DND-41 (cell line): Measurements from ENCODE around the gene GRM4.

Source experiments
- ATAC-seq: fragments of 200-7000 bp; cut with Tn5 transposase; 3 replicates; pipeline ENCODE4 v1.9.1; 2021; ENCODE audit warnings: low read depth; ENCODE audit not compliant: insufficient read depth
- DNase-seq: peaks from one replicate; pipeline ENCODE4 v3.0.0-alpha.2; 2020
- H2AFZ ChIP-seq: 2 replicates; pipeline ENCODE4 v1.6.0; 2012; ENCODE audit warnings: low read depth, low read length
- H3K27ac ChIP-seq: 2 replicates; pipeline ENCODE4 v1.5.1; 2012; ENCODE audit warnings: low read length, inconsistent platforms
- H3K27me3 ChIP-seq: fragments of 200-600 bp; sonication (generic); 2 replicates; pipeline ENCODE4 v1.6.0; 2012; ENCODE audit warnings: low read length, mild to moderate bottlenecking, inconsistent platforms; ENCODE audit not compliant: insufficient read depth, poor library complexity
- H3K36me3 ChIP-seq: 2 replicates; pipeline ENCODE4 v1.5.1; 2012; ENCODE audit warnings: low read length, inconsistent platforms; ENCODE audit not compliant: insufficient read depth
- H3K4me1 ChIP-seq: 2 replicates; pipeline ENCODE4 v1.5.1; 2012; ENCODE audit warnings: mild to moderate bottlenecking, low read length; ENCODE audit not compliant: insufficient read depth
- H3K4me2 ChIP-seq: 2 replicates; pipeline ENCODE4 v1.6.0; 2012; ENCODE audit warnings: mild to moderate bottlenecking, moderate library complexity, low read length, inconsistent platforms; ENCODE audit not compliant: insufficient read depth
- H3K4me3 ChIP-seq, 2 experiments: fragments of 200-600 bp in 1 of 2; shearing (Covaris generic) in 1 of 2; 2 replicates each; pipeline ENCODE4 v1.5.1; 2012 to 2016; ENCODE audit warnings: inconsistent platforms in 2 of 2, low read length in 2 of 2, mild to moderate bottlenecking in 2 of 2, low read depth in 1 of 2, moderate library complexity in 1 of 2
- H3K79me2 ChIP-seq: 2 replicates; pipeline ENCODE4 v1.6.0; 2012; ENCODE audit warnings: low read length, inconsistent platforms; ENCODE audit not compliant: insufficient read depth
- H3K9ac ChIP-seq: 2 replicates; pipeline ENCODE4 v1.6.0; 2012; ENCODE audit warnings: low read depth, mild to moderate bottlenecking, inconsistent platforms, low read length, moderate library complexity
- H3K9me3 ChIP-seq: 2 replicates; pipeline ENCODE4 v1.5.1; 2012; ENCODE audit warnings: low read length, moderate library complexity, mild to moderate bottlenecking, inconsistent platforms; ENCODE audit not compliant: insufficient read depth, severe bottlenecking
- H4K20me1 ChIP-seq: 2 replicates; pipeline ENCODE4 v1.6.0; 2012; ENCODE audit warnings: low read length; ENCODE audit not compliant: insufficient read depth
- CTCF ChIP-seq: IDR thresholded peaks from 2 replicates; pipeline ENCODE4 v1.5.1; 2012; ENCODE audit warnings: borderline replicate concordance, low read length, moderate library complexity, mild to moderate bottlenecking; ENCODE audit not compliant: poor library complexity, severe bottlenecking; ENCODE audit errors: extremely low read depth
- EZH2 ChIP-seq: IDR thresholded peaks from 3 replicates; pipeline ENCODE4 v1.6.1; 2012; ENCODE audit warnings: borderline replicate concordance, low read depth, mild to moderate bottlenecking, moderate library complexity, low read length, inconsistent platforms; ENCODE audit not compliant: severe bottlenecking

The GRM4 gene

GRCh38 chr6:34073540-34073939 is 72.3 kb downstream of the GRM4 start:
- Histone ChIP-seq H3K27me3 (no peaks in the 10 kb centered on the region), H3K4me3 (no peak overlapping the region), H3K9ac (no peak overlapping the region), H3K27ac (no peak overlapping the region), H3K4me2 (no peak overlapping the region), H3K4me1 (no peaks in the 10 kb centered on the region), H3K36me3 (no peaks in the 10 kb centered on the region), H4K20me1 (peaks cover 7% of the 10 kb centered on the region; the same call in 1 of the 2 replicates), H3K9me3 (no peaks in the 10 kb centered on the region), H2AFZ (no peak overlapping the region), H3K79me2 (no peaks in the 10 kb centered on the region)
- DNase-seq (no peak), ATAC-seq (no peak)
- TF ChIP-seq EZH2 (no peak), CTCF (no peak)

- Histone ChIP-seq H3K36me3 (no peaks in the 10 kb centered on the region), H2AFZ (no peak overlapping the region), H3K4me2 (no peak overlapping the region), H4K20me1 (peaks cover 7% of the 10 kb centered on the region; the same call in 1 of the 2 replicates), H3K4me1 (no peaks in the 10 kb centered on the region), H3K4me3 (no peak overlapping the region), H3K9me3 (no peaks in the 10 kb centered on the region), H3K27me3 (no peaks in the 10 kb centered on the region), H3K27ac (no peak overlapping the region), H3K79me2 (no peaks in the 10 kb centered on the region), H3K9ac (no peak overlapping the region)
- ATAC-seq, result no peak
- TF ChIP-seq CTCF (no peak), EZH2 (no peak)
- DNase-seq, result no peak
Observed at GRCh38 chr6:34072727-34073126, 73.2 kb downstream of the GRM4 start.

GRCh38 chr6:34071884-34072379 is 74.0 kb downstream of the GRM4 start:
- no peak for TF ChIP-seq CTCF
- TF ChIP-seq EZH2, result no peak
- Histone ChIP-seq H3K27ac (no peak overlapping the region), H3K4me2 (no peak overlapping the region), H3K36me3 (no peaks in the 10 kb centered on the region), H2AFZ (no peak overlapping the region), H3K4me1 (no peaks in the 10 kb centered on the region), H3K79me2 (no peaks in the 10 kb centered on the region), H3K9ac (no peak overlapping the region), H3K4me3 (no peak overlapping the region), H4K20me1 (peaks cover 3% of the 10 kb centered on the region; the same call in 1 of the 2 replicates), H3K27me3 (no peaks in the 10 kb centered on the region), H3K9me3 (no peaks in the 10 kb centered on the region)
- DNase-seq (no peak), ATAC-seq (no peak)
